ENCODE data around the gene THSD4.
A peak's percentile ranks its signal among the peaks of the same experiment; 100 is the strongest.
"Not testable (repeated sequence)": the region's sequence is repeated elsewhere in the genome, so short reads cannot be mapped to it uniquely, and the experiment has no call there.

Gene THSD4

DNA sequence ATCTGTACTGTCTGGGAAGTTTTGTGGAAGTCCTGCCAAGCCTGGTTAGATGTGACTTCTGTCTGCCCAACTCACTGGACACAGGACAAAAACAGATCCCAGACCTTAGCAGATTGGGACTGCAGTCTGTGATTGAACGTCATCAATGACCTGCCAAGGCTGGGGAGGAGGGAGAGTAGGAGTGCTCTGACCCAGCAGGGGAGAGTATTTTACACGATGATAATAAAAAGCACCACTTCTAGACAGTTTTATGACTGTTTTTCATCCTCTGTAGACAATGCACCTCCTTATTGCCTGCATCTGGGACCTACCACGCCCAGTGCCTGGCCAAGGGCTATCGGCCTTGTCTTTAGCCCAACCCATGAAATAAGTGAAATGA is 592.8 kb downstream of the THSD4 start:
- Histone ChIP-seq H3K4me1 (ENCODE audit: control insufficient read depth in 1 of 2, insufficient read depth in 2 of 2, low read length in 2 of 2) (peaks cover 23% of the 10 kb centered on the region in 2 donors), H3K9me3 (ENCODE audit: control insufficient read depth in 1 of 2, low read length in 2 of 2) (no peaks in the 10 kb centered on the region), H3K36me3 (ENCODE audit: control insufficient read depth in 1 of 2, insufficient read depth in 2 of 2, low read length in 2 of 2) (no peaks in the 10 kb centered on the region), H3K27me3 (ENCODE audit: low read depth, low read length) (no peaks in the 10 kb centered on the region), H3K4me3 (ENCODE audit: low read depth in 1 of 2, low read length in 2 of 2) (no peak overlapping the region), H3K27ac (ENCODE audit: low read length) (no peak overlapping the region)

DNA sequence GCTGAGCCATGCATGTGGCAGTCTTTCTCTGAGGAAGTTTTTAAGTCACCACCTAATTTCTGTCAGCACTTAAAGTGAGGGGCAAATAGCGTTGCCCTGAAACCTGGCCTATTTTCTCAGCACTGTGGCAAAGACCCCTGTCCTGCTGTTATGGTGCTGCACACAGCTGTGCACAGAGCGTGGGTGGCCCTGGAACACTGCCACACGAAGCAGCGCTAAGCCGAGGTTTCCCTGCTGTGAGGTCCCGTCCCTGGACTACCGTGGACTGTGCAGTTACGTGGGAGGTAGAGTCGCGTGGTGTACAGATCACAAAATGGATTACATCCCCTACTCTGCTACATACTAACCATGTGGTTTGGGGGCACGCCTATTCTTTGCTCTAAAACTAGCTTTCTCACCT is 593.5 kb downstream of the THSD4 start:
- H3K4me1 ChIP-seq (ENCODE audit: control insufficient read depth in 1 of 2, insufficient read depth in 2 of 2, low read length in 2 of 2): peaks cover 23% of the 10 kb centered on the region in 2 donors
- H3K36me3 ChIP-seq (ENCODE audit: control insufficient read depth in 1 of 2, insufficient read depth in 2 of 2, low read length in 2 of 2): no peaks in the 10 kb centered on the region
- H3K27ac ChIP-seq (ENCODE audit: low read length): no peak overlapping the region
- no peak overlapping the region for H3K4me3 ChIP-seq (ENCODE audit: low read depth in 1 of 2, low read length in 2 of 2)
- no peaks in the 10 kb centered on the region for H3K27me3 ChIP-seq (ENCODE audit: low read depth, low read length)
- H3K9me3 ChIP-seq (ENCODE audit: control insufficient read depth in 1 of 2, low read length in 2 of 2): no peaks in the 10 kb centered on the region

DNA sequence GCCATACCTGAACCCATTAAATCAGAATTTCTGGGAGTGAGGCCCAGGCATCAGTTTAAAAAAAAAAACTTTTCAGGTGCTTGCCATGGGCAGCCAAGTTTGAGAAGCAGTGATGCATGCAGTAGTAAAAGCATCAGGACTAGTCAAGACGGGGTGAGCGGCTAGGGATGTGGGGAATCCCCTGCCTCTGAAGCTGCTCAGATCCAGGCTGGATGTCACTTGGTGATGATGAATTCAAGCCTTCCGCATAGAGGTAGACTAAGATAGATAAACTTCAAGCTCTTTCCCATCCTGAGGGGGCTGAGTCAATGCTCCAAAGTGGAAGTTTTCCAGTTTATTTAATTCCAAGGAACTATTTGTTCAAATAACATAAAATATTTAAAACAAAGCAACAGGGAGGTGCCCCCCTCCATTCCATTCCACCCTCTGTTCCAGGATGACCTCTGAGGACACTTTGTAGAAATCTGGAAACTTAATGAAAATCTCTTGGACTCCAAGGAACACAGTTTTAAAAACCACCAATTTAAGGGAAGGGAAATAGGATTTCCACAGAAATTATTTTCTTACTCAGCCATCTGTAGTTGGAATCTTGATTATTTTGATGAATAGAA is 594.6 kb downstream of the THSD4 start:
- H3K4me3 ChIP-seq (ENCODE audit: low read depth in 1 of 2, low read length in 2 of 2): no peak overlapping the region
- H3K27ac ChIP-seq (ENCODE audit: low read length): no peak overlapping the region
- peaks cover 23% of the 10 kb centered on the region in 2 donors for H3K4me1 ChIP-seq (ENCODE audit: control insufficient read depth in 1 of 2, insufficient read depth in 2 of 2, low read length in 2 of 2)
- no peaks in the 10 kb centered on the region for H3K9me3 ChIP-seq (ENCODE audit: control insufficient read depth in 1 of 2, low read length in 2 of 2)
- H3K27me3 ChIP-seq (ENCODE audit: low read depth, low read length): no peaks in the 10 kb centered on the region
- H3K36me3 ChIP-seq (ENCODE audit: control insufficient read depth in 1 of 2, insufficient read depth in 2 of 2, low read length in 2 of 2): no peaks in the 10 kb centered on the region

DNA sequence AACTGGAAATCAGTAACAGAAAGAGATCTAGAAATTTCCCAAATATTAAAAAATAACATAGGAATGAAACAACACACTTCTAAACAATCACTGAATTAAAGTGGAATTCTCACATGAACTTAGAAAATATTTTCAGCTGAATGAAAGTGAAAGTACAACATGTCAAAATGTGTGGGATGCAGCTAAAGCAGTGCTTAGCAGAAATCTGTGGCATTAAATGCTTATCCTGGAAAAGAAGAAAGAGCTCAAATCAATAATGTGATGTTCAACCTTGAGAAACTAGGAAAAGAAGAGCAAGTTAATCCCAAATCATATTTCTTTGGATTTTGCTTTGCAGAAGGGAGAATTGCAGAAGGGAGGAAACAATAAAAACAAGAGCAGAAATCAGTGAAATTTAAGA is 596.9 kb downstream of the THSD4 start:
- H3K4me3 ChIP-seq (ENCODE audit: low read depth in 1 of 2, low read length in 2 of 2): no peak overlapping the region
- H3K4me1 ChIP-seq (ENCODE audit: control insufficient read depth in 1 of 2, insufficient read depth in 2 of 2, low read length in 2 of 2): peaks cover 9 to 14% of the 10 kb centered on the region in 2 donors
- H3K27ac ChIP-seq (ENCODE audit: low read length): no peak overlapping the region
- H3K27me3 ChIP-seq (ENCODE audit: low read depth, low read length): no peaks in the 10 kb centered on the region
- H3K36me3 ChIP-seq (ENCODE audit: control insufficient read depth in 1 of 2, insufficient read depth in 2 of 2, low read length in 2 of 2): no peaks in the 10 kb centered on the region
- no peaks in the 10 kb centered on the region for H3K9me3 ChIP-seq (ENCODE audit: control insufficient read depth in 1 of 2, low read length in 2 of 2)

DNA sequence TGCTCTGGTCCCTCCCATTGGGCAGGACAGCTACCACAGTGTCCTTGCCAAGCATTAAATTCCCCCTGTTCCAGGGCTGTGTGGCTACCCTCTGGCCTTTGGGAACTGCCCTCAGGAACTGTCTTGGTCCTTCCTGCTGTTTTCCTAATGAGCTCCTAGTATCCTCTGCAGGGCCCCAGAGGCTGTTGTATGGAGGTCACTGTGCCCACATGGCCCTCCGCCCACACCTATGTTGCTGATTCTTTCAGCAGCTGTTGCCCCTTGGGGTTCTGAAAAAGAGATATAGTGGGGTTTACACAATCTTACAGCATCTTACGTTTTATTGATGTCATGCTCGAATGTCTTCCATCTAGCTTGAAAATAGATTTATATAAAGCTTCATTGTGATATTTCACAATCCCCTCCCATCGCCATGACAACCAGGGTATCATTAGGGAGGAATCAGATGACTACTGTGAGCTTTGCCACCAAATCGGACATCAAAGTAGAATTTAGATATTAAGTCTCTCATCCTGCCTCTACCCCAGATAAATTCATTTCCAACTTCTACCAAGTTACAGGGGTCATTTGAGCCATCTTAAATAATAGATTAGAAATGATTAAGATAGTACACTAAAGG is 598.0 kb downstream of the THSD4 start:
- H3K27ac ChIP-seq (ENCODE audit: low read length): no peak overlapping the region
- H3K9me3 ChIP-seq (ENCODE audit: control insufficient read depth in 1 of 2, low read length in 2 of 2): no peaks in the 10 kb centered on the region
- H3K4me1 ChIP-seq (ENCODE audit: control insufficient read depth in 1 of 2, insufficient read depth in 2 of 2, low read length in 2 of 2): peaks cover 0 to 6% of the 10 kb centered on the region in 2 donors
- no peaks in the 10 kb centered on the region for H3K27me3 ChIP-seq (ENCODE audit: low read depth, low read length)
- H3K36me3 ChIP-seq (ENCODE audit: control insufficient read depth in 1 of 2, insufficient read depth in 2 of 2, low read length in 2 of 2): no peaks in the 10 kb centered on the region
- no peak overlapping the region for H3K4me3 ChIP-seq (ENCODE audit: low read depth in 1 of 2, low read length in 2 of 2)

DNA sequence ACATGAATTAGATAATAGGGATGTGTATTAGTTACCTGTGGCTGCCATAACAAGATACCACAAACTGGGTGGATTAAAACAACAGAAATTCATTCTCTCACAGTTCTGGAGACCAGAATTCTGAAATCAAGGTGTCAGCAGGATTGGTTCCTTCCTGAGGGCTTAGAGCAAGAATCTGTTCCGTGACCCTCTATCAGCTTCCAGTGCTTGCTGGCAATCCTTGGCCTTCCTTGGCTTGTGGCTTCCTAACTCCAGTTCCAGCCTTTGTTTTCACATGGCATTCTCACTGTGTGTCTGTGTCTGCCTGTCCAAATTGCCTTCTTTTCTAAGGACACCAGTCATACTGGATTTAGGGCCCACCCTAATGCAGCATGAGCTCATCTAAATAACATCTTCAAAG is 600.6 kb downstream of the THSD4 start:
- H3K27ac ChIP-seq (ENCODE audit: low read length): no peak overlapping the region
- no peaks in the 10 kb centered on the region for H3K27me3 ChIP-seq (ENCODE audit: low read depth, low read length)
- no peaks in the 10 kb centered on the region for H3K4me1 ChIP-seq (ENCODE audit: control insufficient read depth in 1 of 2, insufficient read depth in 2 of 2, low read length in 2 of 2)
- no peaks in the 10 kb centered on the region for H3K9me3 ChIP-seq (ENCODE audit: control insufficient read depth in 1 of 2, low read length in 2 of 2)
- no peak overlapping the region for H3K4me3 ChIP-seq (ENCODE audit: low read depth in 1 of 2, low read length in 2 of 2)
- H3K36me3 ChIP-seq (ENCODE audit: control insufficient read depth in 1 of 2, insufficient read depth in 2 of 2, low read length in 2 of 2): no peaks in the 10 kb centered on the region

DNA sequence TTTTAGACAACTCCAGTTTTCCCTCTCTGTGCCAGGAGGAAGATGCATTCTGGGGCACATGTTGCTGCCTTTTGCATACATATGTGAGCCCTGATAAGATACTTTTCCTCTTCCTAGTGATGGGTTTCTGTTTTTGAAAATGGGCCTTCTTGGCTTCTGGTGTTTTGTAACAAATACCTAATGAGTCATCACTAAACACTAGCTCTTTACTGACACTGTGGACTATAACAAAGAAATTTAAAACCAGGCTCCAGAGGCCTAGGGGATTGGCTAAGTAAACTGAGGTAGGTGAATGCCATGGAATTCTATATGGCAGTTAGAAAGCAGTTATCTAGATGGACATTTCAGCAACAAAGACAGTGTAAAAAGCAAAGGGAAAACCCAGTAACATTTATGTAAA is 601.7 kb downstream of the THSD4 start:
- H3K4me3 ChIP-seq (ENCODE audit: low read depth in 1 of 2, low read length in 2 of 2): no peak overlapping the region
- no peaks in the 10 kb centered on the region for H3K4me1 ChIP-seq (ENCODE audit: control insufficient read depth in 1 of 2, insufficient read depth in 2 of 2, low read length in 2 of 2)
- H3K36me3 ChIP-seq (ENCODE audit: control insufficient read depth in 1 of 2, insufficient read depth in 2 of 2, low read length in 2 of 2): no peaks in the 10 kb centered on the region
- no peaks in the 10 kb centered on the region for H3K27me3 ChIP-seq (ENCODE audit: low read depth, low read length)
- H3K9me3 ChIP-seq (ENCODE audit: control insufficient read depth in 1 of 2, low read length in 2 of 2): no peaks in the 10 kb centered on the region
- H3K27ac ChIP-seq (ENCODE audit: low read length): peak overlapping the region; percentile 2

DNA sequence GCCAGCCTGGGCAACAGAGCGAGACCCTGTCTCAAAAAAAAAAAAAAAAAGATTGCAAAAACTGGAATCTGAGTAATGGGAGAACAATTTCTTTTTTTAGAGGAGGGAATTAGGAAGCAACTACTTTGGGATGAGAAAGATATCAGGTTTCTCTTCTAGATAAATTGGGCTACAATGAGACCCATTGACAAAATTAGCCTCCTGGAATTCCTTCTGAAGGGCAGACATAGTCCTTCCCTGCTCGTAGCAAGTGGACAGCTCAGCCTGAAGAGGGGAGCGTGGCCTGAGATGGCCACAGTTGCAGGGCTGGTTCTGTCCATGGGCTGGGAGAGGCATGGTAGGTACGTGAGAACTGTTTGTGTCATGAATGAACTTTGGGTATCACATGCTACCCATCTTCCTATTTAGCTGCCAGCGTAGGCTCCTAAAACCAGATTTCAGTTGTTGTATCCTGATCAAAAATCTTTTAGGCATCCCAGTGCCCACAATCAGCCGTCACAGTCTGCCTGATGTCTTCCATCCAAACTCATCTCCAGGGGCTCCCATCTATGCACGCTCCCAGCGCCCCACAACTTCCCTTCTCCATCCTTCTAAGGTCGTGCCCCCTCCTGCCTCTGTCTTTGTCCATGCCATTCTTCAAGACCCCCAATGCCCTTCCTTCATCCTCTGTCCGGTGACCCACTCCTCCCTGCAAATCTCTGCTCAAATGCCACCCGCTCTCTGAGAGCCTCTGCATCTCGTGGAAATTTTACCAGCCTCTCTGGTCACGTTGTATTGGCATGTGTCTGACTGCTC is 603.0 kb downstream of the THSD4 start:
- H3K9me3 ChIP-seq (ENCODE audit: control insufficient read depth in 1 of 2, low read length in 2 of 2): no peaks in the 10 kb centered on the region
- H3K27me3 ChIP-seq (ENCODE audit: low read depth, low read length): no peaks in the 10 kb centered on the region
- H3K36me3 ChIP-seq (ENCODE audit: control insufficient read depth in 1 of 2, insufficient read depth in 2 of 2, low read length in 2 of 2): no peaks in the 10 kb centered on the region
- H3K27ac ChIP-seq (ENCODE audit: low read length): no peak overlapping the region
- H3K4me1 ChIP-seq (ENCODE audit: control insufficient read depth in 1 of 2, insufficient read depth in 2 of 2, low read length in 2 of 2): no peaks in the 10 kb centered on the region
- H3K4me3 ChIP-seq (ENCODE audit: low read depth in 1 of 2, low read length in 2 of 2): no peak overlapping the region

DNA sequence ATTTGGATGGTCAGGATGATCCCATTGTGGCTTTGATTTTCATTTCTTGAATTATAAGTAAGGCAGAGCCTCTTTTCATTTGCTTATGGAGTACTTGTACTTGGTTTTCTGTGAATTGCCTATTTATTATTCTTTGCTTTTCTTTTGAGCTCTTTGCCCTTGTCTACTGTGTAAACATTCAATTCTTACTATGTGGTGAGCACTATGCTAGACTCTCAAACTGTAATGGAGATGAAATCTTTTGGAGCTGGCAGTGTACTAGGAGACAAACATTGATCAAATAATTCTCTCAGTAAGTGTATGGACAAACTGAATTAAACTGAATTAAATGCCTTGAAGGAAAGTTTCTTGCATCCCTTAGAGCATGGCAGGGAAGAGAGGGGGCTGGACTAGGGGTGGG is 608.1 kb downstream of the THSD4 start:
- H3K27me3 ChIP-seq (ENCODE audit: low read depth, low read length): no peaks in the 10 kb centered on the region
- H3K4me1 ChIP-seq (ENCODE audit: control insufficient read depth in 1 of 2, insufficient read depth in 2 of 2, low read length in 2 of 2): no peaks in the 10 kb centered on the region
- H3K4me3 ChIP-seq (ENCODE audit: low read depth in 1 of 2, low read length in 2 of 2): no peak overlapping the region
- H3K36me3 ChIP-seq (ENCODE audit: control insufficient read depth in 1 of 2, insufficient read depth in 2 of 2, low read length in 2 of 2): no peaks in the 10 kb centered on the region
- no peaks in the 10 kb centered on the region for H3K9me3 ChIP-seq (ENCODE audit: control insufficient read depth in 1 of 2, low read length in 2 of 2)
- H3K27ac ChIP-seq (ENCODE audit: low read length): no peak overlapping the region

DNA sequence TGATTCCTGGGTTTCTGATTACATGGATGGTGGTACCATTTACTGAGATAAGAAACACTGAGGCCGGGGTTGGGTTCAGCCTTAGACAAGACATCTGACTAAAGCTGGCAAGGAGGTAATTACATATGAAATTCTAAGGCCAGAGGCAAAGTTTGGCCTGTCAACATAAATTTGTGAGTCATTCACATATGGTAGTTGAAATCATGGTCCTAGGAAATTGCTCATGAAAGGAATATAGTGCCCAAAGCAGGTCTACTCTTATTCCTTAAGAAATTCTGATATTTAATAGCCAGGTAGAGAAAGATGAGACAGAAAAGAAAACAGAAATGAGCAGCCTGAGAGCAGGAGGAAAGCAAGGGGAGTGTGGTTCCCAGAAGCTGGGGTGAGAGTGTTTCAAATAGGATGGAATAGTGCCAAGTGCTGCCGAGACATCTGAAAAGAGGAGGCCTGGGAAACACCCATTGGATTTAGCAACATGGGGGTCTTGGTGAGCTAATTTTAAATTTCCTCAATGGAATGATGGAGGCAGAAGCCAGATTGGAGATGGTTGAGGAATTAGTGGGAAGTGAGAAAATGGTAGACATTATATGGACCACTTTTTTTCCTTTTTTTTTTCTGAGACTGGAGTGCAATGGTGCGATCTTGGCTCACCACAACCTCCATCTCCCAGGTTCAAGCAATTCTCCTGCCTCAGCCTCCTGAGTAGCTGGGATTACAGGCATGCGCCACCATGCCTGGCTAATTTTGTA is 610.1 kb downstream of the THSD4 start:
- H3K4me3 ChIP-seq (ENCODE audit: low read depth in 1 of 2, low read length in 2 of 2); H3K27ac ChIP-seq (ENCODE audit: low read length); H3K9me3 ChIP-seq (ENCODE audit: control insufficient read depth in 1 of 2, low read length in 2 of 2); H3K36me3 ChIP-seq (ENCODE audit: control insufficient read depth in 1 of 2, insufficient read depth in 2 of 2, low read length in 2 of 2); H3K27me3 ChIP-seq (ENCODE audit: low read depth, low read length); H3K4me1 ChIP-seq (ENCODE audit: control insufficient read depth in 1 of 2, insufficient read depth in 2 of 2, low read length in 2 of 2): not testable (repeated sequence)

DNA sequence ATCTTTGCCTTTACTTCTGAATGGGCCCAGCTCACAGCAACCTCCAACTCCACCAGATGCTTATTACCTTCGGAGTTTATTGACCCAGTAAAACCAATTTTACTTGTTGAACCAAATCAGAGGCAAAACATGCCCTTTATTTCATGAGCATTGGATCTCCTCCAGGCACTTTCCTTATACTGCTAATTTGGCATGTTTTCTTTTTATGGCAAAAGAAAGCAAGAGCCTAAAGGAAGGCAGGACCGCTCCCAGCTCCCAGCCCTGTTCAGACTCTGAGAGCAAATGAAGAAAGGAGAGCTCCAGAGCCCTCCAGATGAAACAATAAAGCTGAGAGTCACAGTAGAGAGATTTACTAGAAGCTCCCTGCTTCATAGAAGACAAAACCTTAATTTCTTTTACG is 613.6 kb downstream of the THSD4 start:
- Histone ChIP-seq H3K36me3 (ENCODE audit: control insufficient read depth in 1 of 2, insufficient read depth in 2 of 2, low read length in 2 of 2) (no peaks in the 10 kb centered on the region), H3K4me3 (ENCODE audit: low read depth in 1 of 2, low read length in 2 of 2) (no peak overlapping the region), H3K27me3 (ENCODE audit: low read depth, low read length) (no peaks in the 10 kb centered on the region), H3K4me1 (ENCODE audit: control insufficient read depth in 1 of 2, insufficient read depth in 2 of 2, low read length in 2 of 2) (peaks cover 0 to 3% of the 10 kb centered on the region in 2 donors), H3K9me3 (ENCODE audit: control insufficient read depth in 1 of 2, low read length in 2 of 2) (no peaks in the 10 kb centered on the region), H3K27ac (ENCODE audit: low read length) (no peak overlapping the region)
